COLO668 (cell line): ENCODE data around the gene ATG4C.
"Not testable (repeated sequence)": the region's sequence is repeated elsewhere in the genome, so short reads cannot be mapped to it uniquely, and the experiment has no call there.

ENCODE experiments used
- DNase-seq: peaks from one replicate; lab custom pipeline; 2025; ENCODE audit not compliant: unreplicated experiment; lab: John Stamatoyannopoulos, UW

The ATG4C gene

GRCh38 chr1:62783736-62784508, at the start of gene ATG4C:
ATG4C (plus strand) TSS chr1:62784132; CDS start chr1:62803787, 19,655 bp downstream.
- peak; percentile 99 for DNase-seq

- no peak for DNase-seq
These were observed 48.3 kb upstream of the ATG4C start for GRCh38 chr1:62735491-62736171.

- DNase-seq = not testable (repeated sequence)
These were observed 43.2 kb upstream of the ATG4C start for GRCh38 chr1:62740701-62741100.

- no peak for DNase-seq
These were observed 39.0 kb upstream of the ATG4C start for GRCh38 chr1:62744611-62745577.

GRCh38 chr1:62746086-62746808, 37.7 kb upstream of the ATG4C start:
- no peak for DNase-seq

- no peak for DNase-seq
These were observed 37.2 kb upstream of the ATG4C start for GRCh38 chr1:62746809-62747138.

- no peak for DNase-seq
These were observed 30.6 kb upstream of the ATG4C start for GRCh38 chr1:62753031-62753965.

- DNase-seq = not testable (repeated sequence)
These were observed 29.0 kb upstream of the ATG4C start for GRCh38 chr1:62754938-62755337.

GRCh38 chr1:62756255-62756884, 27.6 kb upstream of the ATG4C start:
- not testable (repeated sequence) for DNase-seq

- not testable (repeated sequence) for DNase-seq
These were observed 24.6 kb upstream of the ATG4C start for GRCh38 chr1:62759232-62759875.

- DNase-seq = not testable (repeated sequence)
These were observed 23.7 kb upstream of the ATG4C start for GRCh38 chr1:62760021-62760782.

- DNase-seq = not testable (repeated sequence)
These were observed 22.6 kb upstream of the ATG4C start for GRCh38 chr1:62761223-62761870.

- not testable (repeated sequence) for DNase-seq
These were observed 21.9 kb upstream of the ATG4C start for GRCh38 chr1:62762027-62762426.

GRCh38 chr1:62765981-62766380, 18.0 kb upstream of the ATG4C start:
- no peak for DNase-seq

GRCh38 chr1:62768551-62768950, 15.4 kb upstream of the ATG4C start:
- DNase-seq = not testable (repeated sequence)

GRCh38 chr1:62772607-62773295, 11.2 kb upstream of the ATG4C start:
- DNase-seq = no peak

- DNase-seq = no peak
These were observed 9.9 kb upstream of the ATG4C start for GRCh38 chr1:62774006-62774405.
